Activated CD8-positive, alpha-beta memory T cell treated with anti-CD3 and anti-CD28 coated beads for 1 hour (primary cell): Measurements from ENCODE around the gene PPP4R2.
A peak's percentile ranks its signal among the peaks of the same experiment; 100 is the strongest.

Source experiments
- DNase-seq, 2 donors: peaks; one replicate each; pipeline ENCODE4 v3.0.0-alpha.2; 2020; ENCODE audit warnings: low read depth in 1 of 2; ENCODE audit errors: extremely low read depth in 1 of 2

The PPP4R2 gene

GRCh38 chr3:72996473-72997333 is at the start of gene PPP4R2:
TSS of gene PPP4R2 (plus strand) at chr3:72996811. CDS start at chr3:72997038, 227 bp downstream.
- DNase-seq = peak; percentile 67 to 87

- DNase-seq = no peak
Observed at GRCh38 chr3:72947715-72948490, 48.7 kb upstream of the PPP4R2 start.

- DNase-seq = no peak
Observed at GRCh38 chr3:72949016-72949415, 47.6 kb upstream of the PPP4R2 start.

- DNase-seq = no peak
Observed at GRCh38 chr3:72950372-72950771, 46.2 kb upstream of the PPP4R2 start.

GRCh38 chr3:72950801-72951200 is 45.8 kb upstream of the PPP4R2 start:
- no peak for DNase-seq

- no peak for DNase-seq
Observed at GRCh38 chr3:72951259-72951722, 45.3 kb upstream of the PPP4R2 start.

- DNase-seq = no peak
Observed at GRCh38 chr3:72953325-72953956, 43.2 kb upstream of the PPP4R2 start.

- no peak for DNase-seq
Observed at GRCh38 chr3:72957297-72957696, 39.3 kb upstream of the PPP4R2 start.

- no peak for DNase-seq
Observed at GRCh38 chr3:72959336-72959735, 37.3 kb upstream of the PPP4R2 start.

GRCh38 chr3:72960812-72961518 is 35.6 kb upstream of the PPP4R2 start:
- no peak for DNase-seq

- DNase-seq = no peak
Observed at GRCh38 chr3:72961752-72962151, 34.9 kb upstream of the PPP4R2 start.

- DNase-seq = no peak
Observed at GRCh38 chr3:72962317-72962716, 34.3 kb upstream of the PPP4R2 start.

- no peak for DNase-seq
Observed at GRCh38 chr3:72964633-72965032, 32.0 kb upstream of the PPP4R2 start.

- no peak for DNase-seq
Observed at GRCh38 chr3:72968266-72968664, 28.3 kb upstream of the PPP4R2 start.

GRCh38 chr3:72969766-72970165 is 26.8 kb upstream of the PPP4R2 start:
- DNase-seq = no peak

GRCh38 chr3:72970942-72971341 is 25.7 kb upstream of the PPP4R2 start:
- DNase-seq = no peak

- DNase-seq = no peak
Observed at GRCh38 chr3:72972706-72973030, 23.9 kb upstream of the PPP4R2 start.

GRCh38 chr3:72973031-72973723 is 23.4 kb upstream of the PPP4R2 start:
- DNase-seq = no peak

GRCh38 chr3:72973786-72974185 is 22.8 kb upstream of the PPP4R2 start:
- no peak for DNase-seq

GRCh38 chr3:72974956-72975355 is 21.7 kb upstream of the PPP4R2 start:
- no peak for DNase-seq
